Stimulated activated CD4-positive, alpha-beta T cell treated with anti-CD3 and anti-CD28 coated beads, Interleukin-4, amount 100 ng/mL, for 1 hour (primary cell): ENCODE results near the gene GFRA1.

Experiments used
- DNase-seq: peaks from one replicate; pipeline ENCODE4 v3.0.0-alpha.2; 2020

Gene GFRA1

GRCh38 chr10:116121640-116122525 is 151.1 kb downstream of the GFRA1 start:
- DNase-seq: no peak

- DNase-seq: no peak
Measured at GRCh38 chr10:116120688-116121455, 152.1 kb downstream of the GFRA1 start.

- no peak for DNase-seq
Measured at GRCh38 chr10:116118847-116119246, 154.2 kb downstream of the GFRA1 start.

GRCh38 chr10:116115797-116116196 is 157.2 kb downstream of the GFRA1 start:
- DNase-seq: no peak

GRCh38 chr10:116115036-116115641 is 157.9 kb downstream of the GFRA1 start:
- DNase-seq: no peak

- no peak for DNase-seq
Measured at GRCh38 chr10:116113721-116114501, 159.1 kb downstream of the GFRA1 start.

GRCh38 chr10:116112232-116113231 is 160.5 kb downstream of the GFRA1 start:
- DNase-seq: no peak

- no peak for DNase-seq
Measured at GRCh38 chr10:116111483-116112095, 161.4 kb downstream of the GFRA1 start.

GRCh38 chr10:116110736-116111135 is 162.3 kb downstream of the GFRA1 start:
- no peak for DNase-seq

GRCh38 chr10:116109881-116110280 is 163.1 kb downstream of the GFRA1 start:
- DNase-seq: no peak

GRCh38 chr10:116109481-116109880 is 163.5 kb downstream of the GFRA1 start:
- DNase-seq: no peak

GRCh38 chr10:116108095-116108494 is 164.9 kb downstream of the GFRA1 start:
- no peak for DNase-seq

- no peak for DNase-seq
Measured at GRCh38 chr10:116106611-116107010, 166.4 kb downstream of the GFRA1 start.

- no peak for DNase-seq
Measured at GRCh38 chr10:116105264-116105663, 167.7 kb downstream of the GFRA1 start.

- no peak for DNase-seq
Measured at GRCh38 chr10:116104210-116104932, 168.6 kb downstream of the GFRA1 start.

GRCh38 chr10:116103668-116104067 is 169.3 kb downstream of the GFRA1 start:
- no peak for DNase-seq

- DNase-seq: no peak
Measured at GRCh38 chr10:116101616-116102315, 171.2 kb downstream of the GFRA1 start.

GRCh38 chr10:116100984-116101383 is 172.0 kb downstream of the GFRA1 start:
- no peak for DNase-seq

GRCh38 chr10:116099023-116099420 is 174.0 kb downstream of the GFRA1 start:
- DNase-seq: no peak
